22Rv1 (cell line): ENCODE results near the gene NXPE4.

ENCODE experiments used
- CTCF ChIP-seq: fragments of 450-650 bp; IDR thresholded peaks from 2 replicates; pipeline ENCODE4 v1.5.1; 2017; ENCODE audit warnings: mild to moderate bottlenecking
- ZFX ChIP-seq: fragments of 450-650 bp; IDR thresholded peaks from 2 replicates; pipeline ENCODE4 v1.6.1; 2017; ENCODE audit warnings: antibody characterized with exemption, borderline replicate concordance

GRCh38 chr11:114616516-114616915 is 20.9 kb upstream of the NXPE4 start:
- TF ChIP-seq CTCF (no peak), ZFX (no peak)
